NT2/D1 (cell line): ENCODE data around the gene NCAM2.
"Not testable (repeated sequence)": the region's sequence is repeated elsewhere in the genome, so short reads cannot be mapped to it uniquely, and the experiment has no call there.

Source experiments
- SUZ12 ChIP-seq: IDR thresholded peaks from 2 replicates; pipeline ENCODE4 v1.6.1; 2011; ENCODE audit not compliant: insufficient read length, insufficient read depth; ENCODE audit errors: extremely low read depth
- YY1 ChIP-seq: IDR thresholded peaks from 2 replicates; pipeline ENCODE4 v1.6.1; 2011; ENCODE audit not compliant: insufficient read length, insufficient read depth
- ZNF274 ChIP-seq: IDR thresholded peaks from 2 replicates; pipeline ENCODE4 v1.6.1; 2011; ENCODE audit warnings: mild to moderate bottlenecking, low read depth, low read length

- TF ChIP-seq SUZ12, YY1, ZNF274: not testable (repeated sequence)
These were observed 404.0 kb downstream of the NCAM2 start for GRCh38 chr21:21402187-21402586.
